Coronary artery (tissue), 2 donors: ENCODE data around the gene PEX19.

Experiments
- DNase-seq: peaks from one replicate; pipeline ENCODE4 v3.0.0-alpha.2; 2017; ENCODE audit warnings: low spot score
- H3K27ac ChIP-seq, 2 donors: fragments of 200-600 bp; sonication (generic); one replicate each; pipeline ENCODE4 v1.5.1; 2016 to 2019
- H3K4me3 ChIP-seq: fragments of 200-600 bp; sonication (generic); 2 replicates; pipeline ENCODE4 v1.5.1; 2016; ENCODE audit warnings: mild to moderate bottlenecking, moderate library complexity
- CTCF ChIP-seq: fragments of 200-600 bp; sonication (generic); IDR thresholded peaks from one replicate; pipeline ENCODE4 v1.5.1; 2019; ENCODE audit warnings: antibody characterized with exemption

The PEX19 gene

GRCh38 chr1:160237558-160237957 is 47.4 kb downstream of the PEX19 start:
- H3K27ac ChIP-seq = no peak overlapping the region
- DNase-seq = no peak
- TF ChIP-seq CTCF = no peak
- H3K4me3 ChIP-seq = no peak overlapping the region

GRCh38 chr1:160236806-160237205 is 48.1 kb downstream of the PEX19 start:
- Histone ChIP-seq H3K27ac (no peak overlapping the region), H3K4me3 (no peak overlapping the region)
- DNase-seq = no peak
- no peak for TF ChIP-seq CTCF

DNA sequence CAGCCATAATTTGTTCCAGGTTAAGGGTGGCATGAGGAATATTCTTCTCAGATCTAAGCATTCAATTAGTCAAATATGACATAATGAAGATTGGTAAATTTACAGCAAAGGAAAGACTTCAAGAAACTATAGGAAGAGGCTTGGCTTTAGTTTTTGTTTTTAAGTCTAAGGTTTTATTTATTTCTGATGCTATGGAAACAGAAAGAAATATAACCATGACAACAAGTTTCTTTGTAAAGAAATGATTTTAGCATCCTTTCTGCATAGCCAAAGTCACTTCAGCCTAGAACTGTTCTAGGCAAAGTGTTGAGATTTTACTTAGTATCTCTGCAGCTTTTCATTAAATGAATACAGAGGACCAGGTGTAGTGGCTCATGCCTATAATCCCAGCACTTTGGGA is 52.0 kb downstream of the PEX19 start:
- Histone ChIP-seq H3K4me3 (no peak overlapping the region), H3K27ac (no peak overlapping the region)
- TF ChIP-seq CTCF = no peak
- no peak for DNase-seq

DNA sequence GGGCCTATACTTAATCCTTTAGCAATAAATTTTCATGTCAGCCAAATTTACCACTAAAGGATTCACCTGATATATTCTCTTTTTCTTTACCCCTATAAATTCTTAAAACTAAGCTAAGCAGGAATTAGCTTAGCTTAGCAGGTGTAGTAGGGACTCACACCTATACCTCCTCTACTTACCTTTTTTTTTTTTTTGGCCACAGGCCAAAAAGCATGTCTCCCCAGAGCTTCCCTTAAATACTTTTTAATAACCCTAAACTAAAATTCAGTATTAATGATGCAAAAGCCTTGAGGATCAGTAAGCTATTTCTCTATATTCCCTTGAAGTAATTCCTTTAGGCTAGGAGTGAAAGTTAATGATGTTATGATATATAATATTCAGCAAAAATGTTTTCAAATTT is 56.5 kb downstream of the PEX19 start:
- Histone ChIP-seq H3K27ac (no peak overlapping the region), H3K4me3 (no peak overlapping the region)
- no peak for DNase-seq
- TF ChIP-seq CTCF = no peak

GRCh38 chr1:160227561-160227960 is 57.4 kb downstream of the PEX19 start:
- DNase-seq = no peak
- Histone ChIP-seq H3K4me3 (no peak overlapping the region), H3K27ac (no peak overlapping the region)
- no peak for TF ChIP-seq CTCF

GRCh38 chr1:160227034-160227433 is 57.9 kb downstream of the PEX19 start:
- H3K4me3 ChIP-seq = no peak overlapping the region
- DNase-seq = no peak
- no peak overlapping the region for H3K27ac ChIP-seq
- TF ChIP-seq CTCF = no peak
